Measurements from ENCODE around the gene GSC2. TPM values are rescaled to one million over a fixed set of nuclear protein-coding genes. Genes with fewer than 3 reads are reported as not detected.

GSC2 gene
- total RNA-seq, 2 experiments from 2014 or later: not detected

GRCh38 chr22:19132693-19133400 lies 17.2 kb downstream of the GSC2 start:
- no peak overlapping the region for H3K4me3 Mint-ChIP-seq
- no peak overlapping the region for H3K27ac Mint-ChIP-seq
- H3K9me3 Mint-ChIP-seq: no peaks in the 10 kb centered on the region
- DNase-seq: no peak
- H3K27me3 ChIP-seq (ENCODE audit: control insufficient read depth in 1 of 2, insufficient read depth in 2 of 2, low read length in 2 of 2): no peaks in the 10 kb centered on the region
- intact Hi-C loops (cut with DNase I, micrococcal nuclease): no loop called here
- no peaks in the 10 kb centered on the region for H3K4me1 ChIP-seq (ENCODE audit: insufficient read depth, low read length)
- no peak overlapping the region for H3K27ac ChIP-seq (ENCODE audit: low read depth in 1 of 2, low read length in 2 of 2)
- ATAC-seq (ENCODE audit: poor library complexity): no peak
- H3K27me3 Mint-ChIP-seq: no peaks in the 10 kb centered on the region
- H3K4me1 Mint-ChIP-seq (ENCODE audit: low read depth): no peaks in the 10 kb centered on the region
- peaks cover 47% of the 10 kb centered on the region for H3K36me3 ChIP-seq (ENCODE audit: insufficient read depth, low read length)
- POLR2A ChIA-PET: interaction anchor here (1.2 to 1.9 kb wide), 2 partner anchors 11 to 12 kb away, joined by 3 to 6 read pairs; partner anchors contain the start of genes DGCR2 and ESS2
- TF ChIP-seq CTCF (IDR thresholded peaks at IDR 0.05): no peak
- CTCF ChIA-PET: no interaction called here
- H3K36me3 Mint-ChIP-seq (ENCODE audit: low read depth): peaks cover 59% of the 10 kb centered on the region
- H3K9me3 ChIP-seq (ENCODE audit: control insufficient read depth in 1 of 2, insufficient read depth in 1 of 2, low read length in 2 of 2): no peaks in the 10 kb centered on the region
- no peak overlapping the region for H3K4me3 ChIP-seq (ENCODE audit: low read length)

- POLR2A ChIA-PET: no interaction called here
- H3K27ac Mint-ChIP-seq: no peak overlapping the region
- peaks cover 40% of the 10 kb centered on the region for H3K36me3 ChIP-seq (ENCODE audit: insufficient read depth, low read length)
- H3K27ac ChIP-seq (ENCODE audit: low read depth in 1 of 2, low read length in 2 of 2): no peak overlapping the region
- no peaks in the 10 kb centered on the region for H3K9me3 ChIP-seq (ENCODE audit: control insufficient read depth in 1 of 2, insufficient read depth in 1 of 2, low read length in 2 of 2)
- no peaks in the 10 kb centered on the region for H3K9me3 Mint-ChIP-seq
- TF ChIP-seq CTCF (IDR thresholded peaks at IDR 0.05): no peak
- H3K4me3 Mint-ChIP-seq: no peak overlapping the region
- no peaks in the 10 kb centered on the region for H3K27me3 ChIP-seq (ENCODE audit: control insufficient read depth in 1 of 2, insufficient read depth in 2 of 2, low read length in 2 of 2)
- H3K27me3 Mint-ChIP-seq: no peaks in the 10 kb centered on the region
- H3K4me3 ChIP-seq (ENCODE audit: low read length): no peak overlapping the region
- DNase-seq (no peak), ATAC-seq (ENCODE audit: poor library complexity) (no peak)
- peaks cover 52% of the 10 kb centered on the region for H3K36me3 Mint-ChIP-seq (ENCODE audit: low read depth)
- intact Hi-C loops (cut with DNase I, micrococcal nuclease): no loop called here
- CTCF ChIA-PET: interaction anchor here (1.9 kb wide), 1 partner anchor 17 kb away, joined by 5 read pairs; no protein-coding TSS in a partner anchor
- no peaks in the 10 kb centered on the region for H3K4me1 ChIP-seq (ENCODE audit: insufficient read depth, low read length)
- no peaks in the 10 kb centered on the region for H3K4me1 Mint-ChIP-seq (ENCODE audit: low read depth)
Observed at GRCh38 chr22:19132153-19132552, 17.9 kb downstream of the GSC2 start.

DNA sequence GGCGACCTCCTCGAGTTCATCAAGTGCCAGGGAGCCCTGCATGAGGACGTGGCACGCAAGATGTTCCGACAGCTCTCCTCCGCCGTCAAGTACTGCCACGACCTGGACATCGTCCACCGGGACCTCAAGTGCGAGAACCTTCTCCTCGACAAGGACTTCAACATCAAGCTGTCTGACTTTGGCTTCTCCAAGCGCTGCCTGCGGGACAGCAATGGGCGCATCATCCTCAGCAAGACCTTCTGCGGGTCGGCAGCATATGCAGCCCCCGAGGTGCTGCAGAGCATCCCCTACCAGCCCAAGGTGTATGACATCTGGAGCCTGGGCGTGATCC lies 18.4 kb downstream of the GSC2 start:
- H3K27me3 Mint-ChIP-seq: no peaks in the 10 kb centered on the region
- no peak overlapping the region for H3K4me3 Mint-ChIP-seq
- no peak overlapping the region for H3K27ac Mint-ChIP-seq
- H3K9me3 Mint-ChIP-seq: no peaks in the 10 kb centered on the region
- H3K36me3 Mint-ChIP-seq (ENCODE audit: low read depth): peaks cover 47% of the 10 kb centered on the region
- Histone ChIP-seq H3K9me3 (ENCODE audit: control insufficient read depth in 1 of 2, insufficient read depth in 1 of 2, low read length in 2 of 2) (no peaks in the 10 kb centered on the region), H3K27ac (ENCODE audit: low read depth in 1 of 2, low read length in 2 of 2) (no peak overlapping the region), H3K4me3 (ENCODE audit: low read length) (no peak overlapping the region), H3K4me1 (ENCODE audit: insufficient read depth, low read length) (no peaks in the 10 kb centered on the region), H3K36me3 (ENCODE audit: insufficient read depth, low read length) (peaks cover 35% of the 10 kb centered on the region), H3K27me3 (ENCODE audit: control insufficient read depth in 1 of 2, insufficient read depth in 2 of 2, low read length in 2 of 2) (no peaks in the 10 kb centered on the region)
- no peak for TF ChIP-seq CTCF (IDR thresholded peaks at IDR 0.05)
- CTCF ChIA-PET: interaction anchor here (1.9 kb wide), 1 partner anchor 16 kb away, joined by 5 read pairs; no protein-coding TSS in a partner anchor
- POLR2A ChIA-PET: no interaction called here
- DNase-seq (no peak), ATAC-seq (ENCODE audit: poor library complexity) (no peak)
- no peaks in the 10 kb centered on the region for H3K4me1 Mint-ChIP-seq (ENCODE audit: low read depth)
- intact Hi-C loops (cut with DNase I, micrococcal nuclease): no loop called here

All from CD4-positive, alpha-beta T cell (primary cell).